ENCODE measurements around the gene TMED9.

DNA sequence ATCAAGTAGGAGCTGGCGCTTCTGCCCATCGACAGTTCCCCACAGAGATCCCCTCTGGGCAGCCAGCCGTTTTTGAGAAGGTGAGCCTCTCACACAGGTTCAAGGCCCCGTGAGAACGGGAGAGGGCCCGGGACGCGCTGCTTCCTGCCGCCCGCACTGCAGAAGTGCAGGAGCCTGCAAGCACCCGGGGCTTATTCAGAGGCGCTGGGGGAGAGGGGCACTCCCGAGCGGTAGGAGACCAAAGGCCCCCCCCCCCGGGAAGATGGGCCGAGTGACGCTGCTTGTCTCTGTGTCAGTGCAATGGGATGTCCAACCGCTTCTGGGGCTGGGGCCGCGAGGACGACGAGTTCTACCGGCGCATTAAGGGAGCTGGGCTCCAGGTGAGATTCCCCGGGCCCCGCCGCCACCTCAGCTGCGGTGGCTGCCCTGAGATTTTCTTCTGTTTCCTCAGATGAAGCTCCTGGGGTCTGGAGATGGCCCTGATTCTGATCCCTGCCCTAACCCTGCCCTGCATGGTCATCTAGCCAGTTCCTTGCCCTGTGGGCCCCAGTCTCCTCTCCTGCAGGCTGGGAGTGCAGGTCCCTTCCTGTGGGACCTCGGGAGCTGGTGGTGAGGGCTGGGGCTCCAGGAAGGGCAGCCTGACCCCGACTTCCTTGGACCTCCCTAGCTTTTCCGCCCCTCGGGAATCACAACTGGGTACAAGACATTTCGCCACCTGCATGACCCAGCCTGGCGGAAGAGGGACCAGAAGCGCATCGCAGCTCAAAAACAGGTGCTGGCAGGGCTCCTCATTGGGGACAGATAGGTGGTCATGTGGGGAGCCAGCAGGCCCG is 16.5 kb downstream of the TMED9 start:
- no peak for TF ChIP-seq CHD2 (IDR thresholded peaks at IDR 0.05; ENCODE audit: borderline replicate concordance, low read depth, low read length)
- TF ChIP-seq, protein P1, sequence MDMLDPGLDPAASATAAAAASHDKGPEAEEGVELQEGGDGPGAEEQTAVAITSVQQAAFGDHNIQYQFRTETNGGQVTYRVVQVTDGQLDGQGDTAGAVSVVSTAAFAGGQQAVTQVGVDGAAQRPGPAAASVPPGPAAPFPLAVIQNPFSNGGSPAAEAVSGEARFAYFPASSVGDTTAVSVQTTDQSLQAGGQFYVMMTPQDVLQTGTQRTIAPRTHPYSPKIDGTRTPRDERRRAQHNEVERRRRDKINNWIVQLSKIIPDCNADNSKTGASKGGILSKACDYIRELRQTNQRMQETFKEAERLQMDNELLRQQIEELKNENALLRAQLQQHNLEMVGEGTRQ (IDR thresholded peaks at IDR 0.05; ENCODE audit: borderline replicate concordance, low read depth, low read length) = no peak
- no peak for TF ChIP-seq YY1 (IDR thresholded peaks at IDR 0.05; ENCODE audit: low read depth, low read length)
- TF ChIP-seq, protein P2, sequence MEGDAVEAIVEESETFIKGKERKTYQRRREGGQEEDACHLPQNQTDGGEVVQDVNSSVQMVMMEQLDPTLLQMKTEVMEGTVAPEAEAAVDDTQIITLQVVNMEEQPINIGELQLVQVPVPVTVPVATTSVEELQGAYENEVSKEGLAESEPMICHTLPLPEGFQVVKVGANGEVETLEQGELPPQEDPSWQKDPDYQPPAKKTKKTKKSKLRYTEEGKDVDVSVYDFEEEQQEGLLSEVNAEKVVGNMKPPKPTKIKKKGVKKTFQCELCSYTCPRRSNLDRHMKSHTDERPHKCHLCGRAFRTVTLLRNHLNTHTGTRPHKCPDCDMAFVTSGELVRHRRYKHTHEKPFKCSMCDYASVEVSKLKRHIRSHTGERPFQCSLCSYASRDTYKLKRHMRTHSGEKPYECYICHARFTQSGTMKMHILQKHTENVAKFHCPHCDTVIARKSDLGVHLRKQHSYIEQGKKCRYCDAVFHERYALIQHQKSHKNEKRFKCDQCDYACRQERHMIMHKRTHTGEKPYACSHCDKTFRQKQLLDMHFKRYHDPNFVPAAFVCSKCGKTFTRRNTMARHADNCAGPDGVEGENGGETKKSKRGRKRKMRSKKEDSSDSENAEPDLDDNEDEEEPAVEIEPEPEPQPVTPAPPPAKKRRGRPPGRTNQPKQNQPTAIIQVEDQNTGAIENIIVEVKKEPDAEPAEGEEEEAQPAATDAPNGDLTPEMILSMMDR (IDR thresholded peaks at IDR 0.05 in 2 of 3, conservative IDR thresholded peaks at IDR 0.05 in 1 of 3; ENCODE audit: control insufficient read depth in 2 of 3, extremely low read depth in 1 of 3, insufficient read depth in 1 of 3, low read depth in 3 of 3, low read length in 3 of 3) = no peak
- TF ChIP-seq EP300 (IDR thresholded peaks at IDR 0.05; ENCODE audit: borderline replicate concordance in 1 of 2, control insufficient read depth in 1 of 2, low read depth in 2 of 2, low read length in 2 of 2) = no peak
- no peak for TF ChIP-seq SMC3 (IDR thresholded peaks at IDR 0.05; ENCODE audit: borderline replicate concordance, low read length)
- no peak for TF ChIP-seq TCF7 (IDR thresholded peaks at IDR 0.05; ENCODE audit: borderline replicate concordance)
- no peak for TF ChIP-seq BRCA1 (IDR thresholded peaks at IDR 0.05; ENCODE audit: low read depth, low read length)
- TF ChIP-seq POLR2A (IDR thresholded peaks at IDR 0.05; ENCODE audit: low read depth, low read length) = no peak
- TF ChIP-seq, protein P3, sequence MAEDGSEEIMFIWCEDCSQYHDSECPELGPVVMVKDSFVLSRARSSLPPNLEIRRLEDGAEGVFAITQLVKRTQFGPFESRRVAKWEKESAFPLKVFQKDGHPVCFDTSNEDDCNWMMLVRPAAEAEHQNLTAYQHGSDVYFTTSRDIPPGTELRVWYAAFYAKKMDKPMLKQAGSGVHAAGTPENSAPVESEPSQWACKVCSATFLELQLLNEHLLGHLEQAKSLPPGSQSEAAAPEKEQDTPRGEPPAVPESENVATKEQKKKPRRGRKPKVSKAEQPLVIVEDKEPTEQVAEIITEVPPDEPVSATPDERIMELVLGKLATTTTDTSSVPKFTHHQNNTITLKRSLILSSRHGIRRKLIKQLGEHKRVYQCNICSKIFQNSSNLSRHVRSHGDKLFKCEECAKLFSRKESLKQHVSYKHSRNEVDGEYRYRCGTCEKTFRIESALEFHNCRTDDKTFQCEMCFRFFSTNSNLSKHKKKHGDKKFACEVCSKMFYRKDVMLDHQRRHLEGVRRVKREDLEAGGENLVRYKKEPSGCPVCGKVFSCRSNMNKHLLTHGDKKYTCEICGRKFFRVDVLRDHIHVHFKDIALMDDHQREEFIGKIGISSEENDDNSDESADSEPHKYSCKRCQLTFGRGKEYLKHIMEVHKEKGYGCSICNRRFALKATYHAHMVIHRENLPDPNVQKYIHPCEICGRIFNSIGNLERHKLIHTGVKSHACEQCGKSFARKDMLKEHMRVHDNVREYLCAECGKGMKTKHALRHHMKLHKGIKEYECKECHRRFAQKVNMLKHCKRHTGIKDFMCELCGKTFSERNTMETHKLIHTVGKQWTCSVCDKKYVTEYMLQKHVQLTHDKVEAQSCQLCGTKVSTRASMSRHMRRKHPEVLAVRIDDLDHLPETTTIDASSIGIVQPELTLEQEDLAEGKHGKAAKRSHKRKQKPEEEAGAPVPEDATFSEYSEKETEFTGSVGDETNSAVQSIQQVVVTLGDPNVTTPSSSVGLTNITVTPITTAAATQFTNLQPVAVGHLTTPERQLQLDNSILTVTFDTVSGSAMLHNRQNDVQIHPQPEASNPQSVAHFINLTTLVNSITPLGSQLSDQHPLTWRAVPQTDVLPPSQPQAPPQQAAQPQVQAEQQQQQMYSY (CRISPR knock-in tag; IDR thresholded peaks at IDR 0.05) = no peak
- TF ChIP-seq, protein P4, sequence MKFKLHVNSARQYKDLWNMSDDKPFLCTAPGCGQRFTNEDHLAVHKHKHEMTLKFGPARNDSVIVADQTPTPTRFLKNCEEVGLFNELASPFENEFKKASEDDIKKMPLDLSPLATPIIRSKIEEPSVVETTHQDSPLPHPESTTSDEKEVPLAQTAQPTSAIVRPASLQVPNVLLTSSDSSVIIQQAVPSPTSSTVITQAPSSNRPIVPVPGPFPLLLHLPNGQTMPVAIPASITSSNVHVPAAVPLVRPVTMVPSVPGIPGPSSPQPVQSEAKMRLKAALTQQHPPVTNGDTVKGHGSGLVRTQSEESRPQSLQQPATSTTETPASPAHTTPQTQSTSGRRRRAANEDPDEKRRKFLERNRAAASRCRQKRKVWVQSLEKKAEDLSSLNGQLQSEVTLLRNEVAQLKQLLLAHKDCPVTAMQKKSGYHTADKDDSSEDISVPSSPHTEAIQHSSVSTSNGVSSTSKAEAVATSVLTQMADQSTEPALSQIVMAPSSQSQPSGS (IDR thresholded peaks at IDR 0.05; ENCODE audit: low read length) = no peak
- no peak for TF ChIP-seq NR2C2 (IDR thresholded peaks at IDR 0.05; ENCODE audit: borderline replicate concordance, control insufficient read depth, insufficient read length, low read depth)
- TF ChIP-seq, protein P5, sequence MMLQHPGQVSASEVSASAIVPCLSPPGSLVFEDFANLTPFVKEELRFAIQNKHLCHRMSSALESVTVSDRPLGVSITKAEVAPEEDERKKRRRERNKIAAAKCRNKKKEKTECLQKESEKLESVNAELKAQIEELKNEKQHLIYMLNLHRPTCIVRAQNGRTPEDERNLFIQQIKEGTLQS (IDR thresholded peaks at IDR 0.05; ENCODE audit: borderline replicate concordance, extremely low read depth, low read depth, low read length) = no peak
- no peak for TF ChIP-seq EZH2 (IDR thresholded peaks at IDR 0.05; ENCODE audit: borderline replicate concordance, control insufficient read depth, low read depth, low read length)
